GM12878 (cell line): ENCODE results near the gene CYB5A. TPM values are rescaled to one million over a fixed set of nuclear protein-coding genes. Genes with fewer than 3 reads are reported as not detected.

Experiments used
- ATAC-seq: fragments of 200-7000 bp; cut with Tn5 transposase; 3 replicates; pipeline ENCODE4 v1.9.1; 2020; ENCODE audit warnings: mild to moderate bottlenecking, moderate library complexity
- BruUV-seq: library from RNA; stranded (reverse); fragments of 400-500 nt; replicated peaks from 2 replicates; lab custom pipeline; 2021; lab: Mats Ljungman, UMichigan
- CTCF ChIA-PET: fragments of 300-600 bp; sonication (Branson Sonifier 250); formaldehyde crosslinking; extraction: SDS; loops from one replicate; lab custom pipeline; 2021; ENCODE audit warnings: inconsistent platforms; lab: Yijun Ruan, JAX
- POLR2A ChIA-PET: fragments of 350-600 bp; formaldehyde crosslinking; extraction: SDS; loops from one replicate; lab custom pipeline; 2021; ENCODE audit warnings: inconsistent platforms; lab: Charles Lee
- RAD21 ChIA-PET: fragments of 300-600 bp; sonication (Branson Sonifier 250); formaldehyde crosslinking; loops from one replicate; lab custom pipeline; 2023; ENCODE audit warnings: antibody characterized with exemption; ENCODE audit not compliant: unreplicated experiment; lab: Charles Lee
- SMC1A ChIA-PET: fragments of 300-600 bp; sonication (Branson Sonifier 250); formaldehyde crosslinking; loops from one replicate; lab custom pipeline; 2023; ENCODE audit not compliant: unreplicated experiment, uncharacterized antibody; lab: Charles Lee
- DNase-seq: peaks from one replicate; pipeline ENCODE4 v3.0.0-alpha.2; 2011; ENCODE audit warnings: low read depth, low spot score
- FAIRE-seq: peaks from 3 replicates; lab custom pipeline; 2011; peaks lifted over from hg19 to GRCh38; lab: Jason Lieb, UNC
- H2AFZ ChIP-seq: 2 replicates; pipeline ENCODE4 v1.6.0; 2011; ENCODE audit warnings: low read depth, low read length, control low read depth; ENCODE audit not compliant: control insufficient read depth
- H3K27ac ChIP-seq: 2 replicates; pipeline ENCODE4 v1.5.1; 2011; ENCODE audit warnings: control low read depth; ENCODE audit not compliant: control insufficient read depth, insufficient read depth
- H3K27me3 ChIP-seq, 2 experiments: replicated peaks in 1 of 2; 2 replicates each; pipeline versions ENCODE4 v1.6.0 to v1.6.1; 2011; ENCODE audit warnings: low read length in 1 of 2; ENCODE audit not compliant: control insufficient read depth in 2 of 2, insufficient read depth in 2 of 2
- H3K36me3 ChIP-seq, 2 experiments: 2 replicates each; pipeline ENCODE4 v1.5.1; 2011; ENCODE audit warnings: low read length in 1 of 2; ENCODE audit not compliant: control insufficient read depth in 2 of 2, insufficient read depth in 2 of 2
- H3K4me1 ChIP-seq: 2 replicates; pipeline ENCODE4 v1.6.1; 2011; ENCODE audit warnings: mild to moderate bottlenecking, low read length, moderate library complexity, mixed read lengths; ENCODE audit not compliant: control insufficient read depth, insufficient read depth
- H3K4me2 ChIP-seq: 2 replicates; pipeline ENCODE4 v1.6.0; 2011; ENCODE audit warnings: control low read depth; ENCODE audit not compliant: control insufficient read depth, insufficient read depth
- H3K4me3 ChIP-seq: fragments of 200-600 bp; sonication (generic); 2 replicates; pipeline ENCODE4 v1.5.1; 2016
- H3K79me2 ChIP-seq: 2 replicates; pipeline ENCODE4 v1.6.0; 2011; ENCODE audit warnings: low read length; ENCODE audit not compliant: control insufficient read depth, insufficient read depth
- H3K9ac ChIP-seq: 2 replicates; pipeline ENCODE4 v1.8.0; 2011; ENCODE audit warnings: low read length, control low read depth, mixed read lengths; ENCODE audit not compliant: control insufficient read depth, insufficient read depth
- H3K9me3 ChIP-seq: replicated peaks from 3 replicates; pipeline ENCODE4 v1.5.1; 2011; ENCODE audit warnings: mild to moderate bottlenecking, low read length; ENCODE audit not compliant: control insufficient read depth, insufficient read depth
- H4K20me1 ChIP-seq: 2 replicates; pipeline ENCODE4 v1.6.0; 2011; ENCODE audit not compliant: control insufficient read depth, insufficient read depth
- BRCA1 ChIP-seq: IDR thresholded peaks from 2 replicates; pipeline ENCODE4 v1.6.1; 2011; ENCODE audit warnings: low read depth, low read length, improper control_type of control experiment
- CBX5 ChIP-seq: sonication (generic); IDR thresholded peaks from 2 replicates; pipeline ENCODE4 v1.6.1; 2016; ENCODE audit warnings: low read depth, moderate library complexity, mild to moderate bottlenecking, inconsistent platforms
- CREM ChIP-seq: IDR thresholded peaks from 2 replicates; pipeline ENCODE4 v1.6.1; 2014; ENCODE audit warnings: antibody characterized with exemption, low read depth
- CTCF ChIP-seq, 3 experiments: IDR thresholded peaks in 2 of 3; conservative IDR thresholded peaks in 1 of 3; 2 replicates each; pipeline ENCODE4 v1.5.1; 2011; ENCODE audit warnings: low read depth in 3 of 3, low read length in 3 of 3, mild to moderate bottlenecking in 3 of 3, control low read depth in 2 of 3, moderate library complexity in 2 of 3, inconsistent platforms in 1 of 3, mixed read lengths in 1 of 3; ENCODE audit not compliant: control insufficient read depth in 2 of 3, insufficient read depth in 1 of 3; ENCODE audit errors: extremely low read depth in 1 of 3
- CUX1 ChIP-seq: IDR thresholded peaks from 2 replicates; pipeline ENCODE4 v1.6.1; 2012; ENCODE audit warnings: improper control_type of control experiment, low read depth, low read length; ENCODE audit not compliant: insufficient replicate concordance
- ESRRA ChIP-seq: IDR thresholded peaks from 2 replicates; pipeline ENCODE4 v1.6.1; 2012; ENCODE audit warnings: mild to moderate bottlenecking, low read length, improper control_type of control experiment
- HCFC1 ChIP-seq: fragments of 150-350 bp; IDR thresholded peaks from 2 replicates; pipeline ENCODE4 v1.6.1; 2014; ENCODE audit warnings: low read length
- IRF5 ChIP-seq: fragments of 450-650 bp; IDR thresholded peaks from 2 replicates; pipeline ENCODE4 v1.6.1; 2017; ENCODE audit warnings: borderline replicate concordance
- KAT2A ChIP-seq: conservative IDR thresholded peaks from 2 replicates; pipeline ENCODE4 v1.6.1; 2011; ENCODE audit warnings: low read depth, low read length; ENCODE audit not compliant: control insufficient read depth
- LARP7 ChIP-seq: fragments of 450-650 bp; IDR thresholded peaks from 2 replicates; pipeline ENCODE4 v1.6.1; 2017; ENCODE audit warnings: mild to moderate bottlenecking
- NR2C1 ChIP-seq: fragments of 450-650 bp; IDR thresholded peaks from 2 replicates; pipeline ENCODE4 v1.6.1; 2017; ENCODE audit warnings: antibody characterized with exemption, mild to moderate bottlenecking, moderate library complexity
- RAD21 ChIP-seq: IDR thresholded peaks from 2 replicates; pipeline ENCODE4 v1.6.1; 2011; ENCODE audit warnings: mild to moderate bottlenecking, low read depth, low read length, moderate library complexity; ENCODE audit not compliant: insufficient read depth
- RELA ChIP-seq: fragments of 450-650 bp; IDR thresholded peaks from 2 replicates; pipeline ENCODE4 v1.8.0; 2014; ENCODE audit warnings: borderline replicate concordance; ENCODE audit not compliant: partially characterized antibody
- SIN3A ChIP-seq: IDR thresholded peaks from 2 replicates; pipeline ENCODE4 v1.6.1; 2012; ENCODE audit warnings: low read depth, low read length, improper control_type of control experiment
- SMAD1 ChIP-seq: fragments of 450-650 bp; IDR thresholded peaks from 2 replicates; pipeline ENCODE4 v1.6.1; 2018; ENCODE audit warnings: mild to moderate bottlenecking, low read depth; ENCODE audit not compliant: partially characterized antibody
- SP1 ChIP-seq: IDR thresholded peaks from one replicate; pipeline ENCODE4 v1.6.1; 2011; ENCODE audit warnings: low read depth, low read length
- SRF ChIP-seq, 2 experiments: IDR thresholded peaks; 2 replicates each; pipeline ENCODE4 v1.6.1; 2011; ENCODE audit warnings: low read depth in 2 of 2, low read length in 2 of 2, mild to moderate bottlenecking in 1 of 2, moderate library complexity in 1 of 2
- WRNIP1 ChIP-seq: IDR thresholded peaks from 2 replicates; pipeline ENCODE4 v1.6.1; 2011; ENCODE audit warnings: low read depth, low read length, improper control_type of control experiment, borderline replicate concordance
- WGBS: methylation state at CpG from one replicate; pipeline ENCODE4 v1.1.6; 2016; ENCODE audit warnings: low lambda C conversion rate; ENCODE audit not compliant: insufficient replicate concordance, insufficient coverage; ENCODE audit errors: missing lambda C conversion rate; 5-methylcytosine and 5-hydroxymethylcytosine counted together
- in situ Hi-C: fragments of 300-500 bp; cut with MboI; formaldehyde crosslinking; loops from 9 replicates; pipeline ENCODE4 v1.14.3; 2018; ENCODE audit warnings: mixed read lengths
- intact Hi-C: fragments of 100-400 bp; cut with micrococcal nuclease; formaldehyde crosslinking; loops from one replicate; pipeline ENCODE4 v1.14.2; 2022; ENCODE audit not compliant: unreplicated experiment
- polyA plus RNA-seq, 11 experiments: library from polyadenylated mRNA; depleted of rRNA in 4 of 11; unstranded in 6 of 11; stranded (reverse) in 5 of 11; fragments of >200 nt; fragmentation: Nextera tagmentation in 4 of 11; fragmentation: Illumina TruSeq in 1 of 11; extraction: Ambion mirVana in 4 of 11; extraction: Trizol in 1 of 11; gene quantifications; 1 replicate in 1 of 11; 2 replicates in 10 of 11; pipeline versions ENCODE4 v1.2.1 to v1.2.3, GENCODE V29; 2011 to 2016; ENCODE audit warnings: inconsistent platforms in 2 of 11, missing spikeins in 2 of 11, low read depth in 1 of 11
- total RNA-seq, 4 experiments: library from RNA; depleted of rRNA in 3 of 4; stranded (reverse); fragments of >200 nt in 3 of 4; fragmentation: Illumina TruSeq in 1 of 4; extraction: Trizol in 1 of 4; gene quantifications; 2 replicates each; pipeline versions ENCODE4 v1.2.1 to v1.2.3, GENCODE V29; 2013 to 2021

The CYB5A gene
- total and polyA plus RNA-seq, 10 of the 15 experiments (the other 5 are each of a cell fraction or from before 2014, with no cell fraction given), result 60.2 to 129 (median 103) TPM

- ChIA-PET POLR2A (no interaction called here), RAD21 (interaction anchor here (0.6 kb wide), 1 partner anchor 69 kb away, joined by 3 read pairs; no protein-coding TSS in a partner anchor), SMC1A (no interaction called here), CTCF (interaction anchor here (0.6 to 1.1 kb wide), 2 partner anchors 13 to 14 kb away, joined by 3 read pairs; no protein-coding TSS in a partner anchor)
- ATAC-seq (no peak), DNase-seq (no peak), FAIRE-seq (no peak)
- WGBS, result 82% methylated on average over 10 of the region's 10 CpGs
- in situ Hi-C loops (no loop called here), intact Hi-C loops (no loop called here)
- BruUV-seq, result no TSS peak
- Histone ChIP-seq H3K27ac (no peak overlapping the region), H3K27me3 (no peaks in the 10 kb centered on the region), H2AFZ (no peak overlapping the region), H3K36me3 (no peaks in the 10 kb centered on the region; a peak in 1 of 4 replicates), H3K79me2 (no peaks in the 10 kb centered on the region; the same call in 1 of the 2 replicates), H3K4me1 (no peaks in the 10 kb centered on the region), H3K4me2 (no peak overlapping the region), H3K4me3 (no peak overlapping the region), H4K20me1 (no peaks in the 10 kb centered on the region), H3K9ac (no peak overlapping the region), H3K9me3 (no peaks in the 10 kb centered on the region)
- TF ChIP-seq WRNIP1 (no peak), KAT2A (no peak), BRCA1 (no peak), HCFC1 (no peak), SIN3A (no peak), CREM (no peak), ESRRA (no peak), SP1 (no peak), CBX5 (no peak), RELA (no peak), CUX1 (no peak), RAD21 (no peak), SMAD1 (no peak), NR2C1 (no peak), CTCF (IDR thresholded peaks at IDR 0.05 in 2 of 3, conservative IDR thresholded peaks at IDR 0.05 in 1 of 3; ENCODE audit: control insufficient read depth in 2 of 3, extremely low read depth in 1 of 3, insufficient read depth in 1 of 3, low read depth in 3 of 3, low read length in 3 of 3) (no peak), SRF (IDR thresholded peaks at IDR 0.05; ENCODE audit: low read depth in 2 of 2, low read length in 2 of 2) (no peak), IRF5 (no peak), LARP7 (no peak)
Observed at GRCh38 chr18:74276609-74277008, 15.2 kb downstream of the CYB5A start.
